GM19035 (cell line): Measurements from ENCODE around the gene LBR.
"Not testable (repeated sequence)": the region's sequence is repeated elsewhere in the genome, so short reads cannot be mapped to it uniquely, and the experiment has no call there.

Source experiments
- ATAC-seq: cut with Tn5 transposase; IDR thresholded peaks from one replicate; pipeline ENCODE4 v1.9.1; 2021; ENCODE audit not compliant: unreplicated experiment

LBR gene

GRCh38 chr1:225427235-225428067 lies at the start of gene LBR:
TSS of gene LBR (minus strand) at chr1:225428038. CDS start at chr1:225424075, 3,963 bp downstream.
- ATAC-seq: peak; percentile 38

- no peak for ATAC-seq
Measured at GRCh38 chr1:225477296-225477911, 49.6 kb upstream of the LBR start.

GRCh38 chr1:225476538-225476988 lies 48.7 kb upstream of the LBR start:
- no peak for ATAC-seq

- ATAC-seq: no peak
Measured at GRCh38 chr1:225476100-225476511, 48.3 kb upstream of the LBR start.

GRCh38 chr1:225474986-225475820 lies 47.4 kb upstream of the LBR start:
- peak; percentile 73 for ATAC-seq

- ATAC-seq: no peak
Measured at GRCh38 chr1:225474439-225474985, 46.7 kb upstream of the LBR start.

GRCh38 chr1:225473676-225474438 lies 46.0 kb upstream of the LBR start:
- not testable (repeated sequence) for ATAC-seq

GRCh38 chr1:225473266-225473665 lies 45.4 kb upstream of the LBR start:
- not testable (repeated sequence) for ATAC-seq

GRCh38 chr1:225471453-225472301 lies 43.8 kb upstream of the LBR start:
- ATAC-seq: no peak

- no peak for ATAC-seq
Measured at GRCh38 chr1:225471109-225471452, 43.2 kb upstream of the LBR start.

- no peak for ATAC-seq
Measured at GRCh38 chr1:225470211-225471108, 42.6 kb upstream of the LBR start.

GRCh38 chr1:225469051-225469450 lies 41.2 kb upstream of the LBR start:
- no peak for ATAC-seq

- ATAC-seq: no peak
Measured at GRCh38 chr1:225468270-225469020, 40.6 kb upstream of the LBR start.

GRCh38 chr1:225467193-225468020 lies 39.6 kb upstream of the LBR start:
- peak; percentile 97 for ATAC-seq

GRCh38 chr1:225466848-225467192 lies 39.0 kb upstream of the LBR start:
- no peak for ATAC-seq

- no peak for ATAC-seq
Measured at GRCh38 chr1:225465793-225466517, 38.1 kb upstream of the LBR start.
